HG03354 (cell line): Measurements from ENCODE around the gene MTO1.
A peak's percentile ranks its signal among the peaks of the same experiment; 100 is the strongest.
"Not testable (repeated sequence)": the region's sequence is repeated elsewhere in the genome, so short reads cannot be mapped to it uniquely, and the experiment has no call there.

Experiments used
- ATAC-seq: cut with Tn5 transposase; IDR thresholded peaks from one replicate; pipeline ENCODE4 v1.9.1; 2021; ENCODE audit warnings: mild to moderate bottlenecking; ENCODE audit not compliant: unreplicated experiment, poor library complexity, severe bottlenecking

The MTO1 gene

GRCh38 chr6:73503027-73503772 lies 41.7 kb downstream of the MTO1 start:
- ATAC-seq, result no peak

- ATAC-seq, result no peak
These were observed 42.6 kb downstream of the MTO1 start for GRCh38 chr6:73504160-73504559.

- no peak for ATAC-seq
These were observed 43.6 kb downstream of the MTO1 start for GRCh38 chr6:73505142-73505541.

GRCh38 chr6:73505705-73506104 lies 44.2 kb downstream of the MTO1 start:
- ATAC-seq, result not testable (repeated sequence)

GRCh38 chr6:73506246-73506645 lies 44.7 kb downstream of the MTO1 start:
- no peak for ATAC-seq

GRCh38 chr6:73508776-73509175 lies 47.2 kb downstream of the MTO1 start:
- ATAC-seq, result no peak

GRCh38 chr6:73509851-73510250 lies 48.3 kb downstream of the MTO1 start:
- ATAC-seq, result no peak

GRCh38 chr6:73511796-73512195 lies 50.3 kb downstream of the MTO1 start:
- no peak for ATAC-seq

- ATAC-seq, result no peak
These were observed 51.9 kb downstream of the MTO1 start for GRCh38 chr6:73513496-73513854.

GRCh38 chr6:73514746-73515110 lies 53.2 kb downstream of the MTO1 start:
- ATAC-seq, result no peak

- peak; percentile 36 for ATAC-seq
These were observed 53.7 kb downstream of the MTO1 start for GRCh38 chr6:73515204-73515655.

- ATAC-seq, result no peak
These were observed 55.3 kb downstream of the MTO1 start for GRCh38 chr6:73516514-73517489.

GRCh38 chr6:73518100-73518981 lies 56.8 kb downstream of the MTO1 start:
- ATAC-seq, result not testable (repeated sequence)

GRCh38 chr6:73518982-73519881 lies 57.7 kb downstream of the MTO1 start:
- not testable (repeated sequence) for ATAC-seq

- peak; percentile 13 for ATAC-seq
These were observed 58.6 kb downstream of the MTO1 start for GRCh38 chr6:73519926-73520687.

- peak; percentile 76 for ATAC-seq
These were observed 59.3 kb downstream of the MTO1 start, which contains the start of gene EEF1A1 for GRCh38 chr6:73520688-73521350. EEF1A1 (minus strand) TSS chr6:73521032; CDS start chr6:73520026, 1,006 bp downstream.

- ATAC-seq, result peak; percentile 39
These were observed 59.9 kb downstream of the MTO1 start for GRCh38 chr6:73521351-73521985.
